Measurements from ENCODE around the gene URB1.
"Not testable (repeated sequence)": the region's sequence is repeated elsewhere in the genome, so short reads cannot be mapped to it uniquely, and the experiment has no call there.

The URB1 gene

DNA sequence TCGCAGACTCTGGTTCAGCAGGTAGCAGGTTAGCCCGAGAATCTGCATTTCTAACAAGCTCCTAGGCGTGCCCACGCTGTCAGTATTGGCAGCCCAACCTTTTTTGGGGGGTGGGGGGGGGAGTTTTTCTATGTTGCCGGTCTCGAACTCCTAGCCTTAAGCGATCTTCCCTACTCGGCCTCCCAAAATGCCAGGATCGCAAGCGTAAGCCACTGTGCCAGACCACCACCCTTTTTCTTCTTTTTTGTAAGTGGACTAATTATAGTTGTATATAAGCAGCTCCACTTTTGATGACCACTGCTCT is 113.5 kb downstream of the URB1 start:
- DNase-seq = no peak

DNA sequence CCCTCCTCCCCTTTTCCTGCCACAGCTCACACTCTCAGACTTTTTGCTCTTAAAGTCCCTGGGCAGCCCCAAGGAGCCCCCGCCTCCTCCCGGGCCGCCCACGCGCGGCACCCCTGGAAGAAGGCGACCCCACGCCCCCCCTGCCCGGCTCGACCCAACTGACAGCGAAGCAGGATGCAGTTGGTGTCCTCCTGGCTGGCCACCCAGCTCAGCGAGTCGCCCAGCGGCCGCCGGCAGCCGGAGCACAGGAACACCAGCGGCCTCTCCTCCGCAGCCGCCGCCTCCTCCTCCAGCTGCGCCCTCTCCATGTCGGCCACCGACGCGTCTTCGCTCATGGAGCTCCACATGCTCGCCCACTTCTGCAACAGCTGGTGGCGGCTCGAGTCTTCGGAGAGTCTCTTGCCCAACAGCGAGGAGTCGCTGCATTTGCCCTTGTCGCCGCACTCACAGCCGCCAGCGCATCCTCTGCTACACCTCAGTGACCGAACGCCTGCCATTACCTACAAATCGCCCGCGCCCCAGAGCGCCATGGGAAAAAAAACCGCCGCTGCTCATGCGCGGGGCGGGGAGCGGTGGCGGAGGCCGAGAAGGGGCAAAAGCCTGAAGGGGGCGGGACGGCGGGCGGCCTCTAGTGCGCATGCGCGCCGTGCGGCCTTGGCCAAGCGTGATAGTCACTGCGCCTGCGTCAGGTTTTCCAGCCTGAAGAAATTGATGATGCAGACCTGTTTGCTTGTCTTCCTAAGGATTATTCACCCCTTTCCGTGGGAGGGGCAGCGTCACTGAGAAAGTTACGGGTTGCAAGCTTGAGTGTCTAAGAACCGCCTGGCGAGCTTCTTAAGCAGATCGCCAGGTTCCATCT is 114.1 kb downstream of the URB1 start, which contains the start of gene MIS18A:
Gene MIS18A (minus strand): TSS at position 532 of the 859 bp plus-strand sequence. CDS start 35 bp downstream, at position 497.
- DNase-seq = peak; percentile 97

DNA sequence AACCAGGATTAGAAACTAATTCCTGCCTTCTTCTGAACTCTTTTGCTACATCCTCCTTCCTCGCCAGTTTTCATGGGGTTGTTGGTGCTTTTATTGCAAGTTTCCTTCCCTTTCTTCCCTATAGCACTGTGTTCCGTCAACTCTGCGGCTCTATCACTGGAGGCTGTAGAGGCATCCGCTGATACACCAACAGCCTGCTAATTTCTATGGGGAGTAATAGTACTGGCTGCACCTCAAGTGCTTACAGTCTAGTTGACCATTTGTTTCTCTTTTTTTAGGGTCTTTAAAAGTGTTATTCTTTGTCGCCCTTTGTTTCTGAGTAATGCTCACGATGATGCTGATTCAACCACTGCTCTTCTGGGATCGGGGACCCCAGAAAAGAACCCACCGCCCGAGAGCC is 114.7 kb downstream of the URB1 start:
- DNase-seq = peak; percentile 31

DNA sequence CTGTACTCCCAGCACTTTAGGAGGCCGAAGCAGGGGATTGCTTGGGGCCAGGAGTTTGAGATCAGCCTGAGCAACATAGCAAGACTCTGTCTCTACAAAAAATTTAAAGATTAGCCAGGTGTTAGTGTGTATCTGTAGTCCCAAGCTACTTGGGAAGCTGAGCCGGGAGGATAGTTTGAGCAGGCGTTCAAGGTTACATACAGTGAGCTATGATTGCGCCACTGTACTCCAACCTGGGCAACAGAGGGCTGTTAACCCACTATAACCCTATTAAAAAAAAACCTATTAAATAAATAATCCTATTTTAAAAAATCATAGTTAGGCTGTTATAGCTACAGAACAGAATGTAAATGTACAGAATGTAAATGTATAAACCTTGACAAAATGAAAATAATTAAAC is 116.1 kb downstream of the URB1 start:
- no peak for DNase-seq

DNA sequence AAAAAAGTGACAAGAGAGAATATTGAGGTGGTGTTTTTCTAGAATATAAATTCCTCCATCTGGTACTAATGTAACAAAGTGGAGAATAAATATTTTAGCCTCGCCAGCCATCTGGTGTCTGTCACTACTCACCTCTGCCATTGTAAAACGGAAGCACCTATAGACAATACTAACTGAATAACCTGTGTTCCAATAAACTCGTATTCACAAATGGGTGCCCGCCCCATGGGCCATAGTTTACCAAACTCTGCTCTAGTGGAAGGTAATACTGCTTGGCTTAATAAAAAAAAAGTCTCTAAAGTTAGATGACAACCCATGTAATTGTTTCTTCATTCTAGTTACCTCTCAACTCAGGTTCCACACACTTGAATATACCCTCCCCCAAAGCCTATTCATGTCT is 122.1 kb downstream of the URB1 start:
- no peak for DNase-seq

DNA sequence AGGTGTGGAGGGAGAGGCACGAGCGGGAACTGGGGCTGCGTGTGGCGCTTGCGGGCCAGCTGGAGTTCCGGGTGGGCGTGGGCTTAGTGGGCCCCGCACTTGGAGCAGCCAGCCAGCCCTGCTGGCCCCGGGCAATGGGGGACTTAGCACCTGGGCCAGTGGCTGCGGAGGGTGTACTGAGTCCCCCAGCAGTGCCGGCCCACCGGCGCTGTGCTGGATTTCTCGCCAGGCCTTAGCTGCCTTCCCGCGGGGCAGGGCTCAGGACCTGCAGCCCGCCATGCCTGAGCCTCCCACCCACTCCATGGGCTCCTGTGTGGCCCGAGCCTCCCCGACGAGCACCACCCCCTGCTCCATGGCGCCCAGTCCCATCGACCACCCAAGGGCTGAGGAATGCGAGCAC is 127.5 kb downstream of the URB1 start:
- not testable (repeated sequence) for DNase-seq

DNA sequence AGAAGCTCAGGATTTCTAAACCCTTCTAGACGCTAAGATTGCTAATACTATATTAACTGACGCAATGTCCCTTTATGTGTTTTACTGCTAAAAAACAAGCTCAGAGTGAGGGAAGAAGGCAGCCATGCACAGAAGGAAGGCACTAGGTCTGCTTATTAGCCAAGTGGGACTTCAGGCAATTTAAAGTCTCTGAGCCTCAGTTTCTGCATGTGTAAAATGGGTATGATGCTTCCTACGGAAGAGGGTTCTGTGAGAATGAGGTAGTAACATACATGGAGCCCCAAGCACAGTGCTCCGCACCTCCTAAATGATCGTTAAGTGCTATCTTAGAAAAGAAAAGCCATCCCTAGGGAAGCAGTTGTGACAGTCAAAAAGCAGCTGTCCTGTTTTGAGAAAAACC is 130.9 kb downstream of the URB1 start:
- no peak for DNase-seq

Data from RPMI8226 (cell line).